Endothelial cell of umbilical vein (primary cell): Measurements from ENCODE around the gene LGALS1. TPM values are rescaled to one million over a fixed set of nuclear protein-coding genes. Genes with fewer than 3 reads are reported as not detected.

Source experiments
- BruUV-seq: library from RNA; stranded (reverse); fragments of 400-500 nt; replicated peaks from 2 replicates; lab custom pipeline; 2021; lab: Mats Ljungman, UMichigan
- CTCF ChIA-PET: fragments of 300-600, 350-600 bp; sonication (Branson Sonifier 250); formaldehyde crosslinking; loops from one replicate; lab custom pipeline; 2021; ENCODE audit warnings: antibody characterized with exemption, inconsistent platforms; lab: Charles Lee
- POLR2A ChIA-PET: fragments of 300-600, 350-600 bp; sonication (Branson Sonifier 250); formaldehyde crosslinking; loops from one replicate; lab custom pipeline; 2021; ENCODE audit warnings: antibody characterized with exemption, inconsistent platforms; lab: Charles Lee
- DNase-seq: peaks from one replicate; pipeline ENCODE4 v3.0.0-alpha.2; 2011; ENCODE audit warnings: low read depth, low spot score
- FAIRE-seq: peaks from 2 replicates; lab custom pipeline; 2011; peaks lifted over from hg19 to GRCh38; lab: Jason Lieb, UNC
- H2AFZ ChIP-seq: 2 replicates; pipeline ENCODE4 v1.6.0; 2012; ENCODE audit warnings: low read depth, low read length, control low read depth, inconsistent platforms
- H3K27ac ChIP-seq: 2 replicates; pipeline ENCODE4 v1.5.1; 2011; ENCODE audit warnings: low read depth, mild to moderate bottlenecking, control low read depth, low read length, moderate library complexity; ENCODE audit not compliant: insufficient read depth
- H3K27me3 ChIP-seq, 2 experiments: 2 replicates each; pipeline versions ENCODE4 v1.6.0 to v1.6.1; 2011; ENCODE audit warnings: low read length in 2 of 2, mixed read lengths in 1 of 2; ENCODE audit not compliant: control insufficient read depth in 2 of 2, insufficient read depth in 2 of 2
- H3K36me3 ChIP-seq, 2 experiments: 2 replicates in 1 of 2; 3 replicates in 1 of 2; pipeline ENCODE4 v1.5.1; 2011; ENCODE audit warnings: low read length in 2 of 2, mild to moderate bottlenecking in 1 of 2, moderate library complexity in 1 of 2; ENCODE audit not compliant: control insufficient read depth in 2 of 2, insufficient read depth in 2 of 2; ENCODE audit errors: extremely low read depth in 1 of 2
- H3K4me1 ChIP-seq: 3 replicates; pipeline ENCODE4 v1.5.1; 2011; ENCODE audit warnings: mild to moderate bottlenecking, low read length; ENCODE audit not compliant: control insufficient read depth, insufficient read depth; ENCODE audit errors: extremely low read depth
- H3K4me2 ChIP-seq: 2 replicates; pipeline ENCODE4 v1.6.1; 2011; ENCODE audit warnings: low read length, control low read depth, mixed read lengths; ENCODE audit not compliant: insufficient read depth
- H3K4me3 ChIP-seq, 3 experiments: fragments of 200-600 bp in 1 of 3; sonication (generic), shearing (Covaris generic) in 1 of 3; replicated peaks in 1 of 3; 2 replicates each; pipeline ENCODE4 v1.5.1; 2011 to 2016; ENCODE audit warnings: control low read depth in 3 of 3, low read length in 3 of 3, mild to moderate bottlenecking in 2 of 3, inconsistent platforms in 1 of 3, low read depth in 1 of 3, moderate library complexity in 1 of 3; ENCODE audit not compliant: insufficient read depth in 1 of 3
- H3K79me2 ChIP-seq: 2 replicates; pipeline ENCODE4 v1.6.0; 2012; ENCODE audit warnings: low read length, inconsistent platforms; ENCODE audit not compliant: control insufficient read depth, insufficient read depth
- H3K9ac ChIP-seq: replicated peaks from 2 replicates; pipeline ENCODE3; 2011; ENCODE audit warnings: low read length, control low read depth; ENCODE audit not compliant: insufficient read depth; ENCODE audit errors: extremely low read depth
- H3K9me1 ChIP-seq: replicated peaks from 3 replicates; pipeline ENCODE4 v1.6.0; 2011; ENCODE audit warnings: mild to moderate bottlenecking, low read length; ENCODE audit not compliant: control insufficient read depth, insufficient read depth; ENCODE audit errors: extremely low read depth
- H3K9me3 ChIP-seq: replicated peaks from 2 replicates; pipeline ENCODE4 v1.5.1; 2012; ENCODE audit warnings: low read length, inconsistent platforms; ENCODE audit not compliant: control insufficient read depth, insufficient read depth
- H4K20me1 ChIP-seq: replicated peaks from 2 replicates; pipeline ENCODE3; 2011; ENCODE audit warnings: mild to moderate bottlenecking, low read length; ENCODE audit not compliant: control insufficient read depth, insufficient read depth; ENCODE audit errors: extremely low read depth
- EZH2 ChIP-seq: IDR thresholded peaks from 2 replicates; pipeline ENCODE4 v1.6.1; 2012; ENCODE audit warnings: borderline replicate concordance, low read depth, mild to moderate bottlenecking, moderate library complexity, low read length, inconsistent platforms; ENCODE audit not compliant: severe bottlenecking
- FOS ChIP-seq: IDR thresholded peaks from 2 replicates; pipeline ENCODE4 v1.6.1; 2011; ENCODE audit warnings: mild to moderate bottlenecking, low read length, moderate library complexity, borderline replicate concordance; ENCODE audit not compliant: insufficient read depth
- GATA2 ChIP-seq: IDR thresholded peaks from 2 replicates; pipeline ENCODE4 v1.7.0; 2011; ENCODE audit warnings: low read depth, mild to moderate bottlenecking, moderate library complexity, mixed read lengths, low read length; ENCODE audit not compliant: insufficient read length, insufficient read depth
- JUN ChIP-seq: IDR thresholded peaks from 2 replicates; pipeline ENCODE4 v1.6.1; 2011; ENCODE audit warnings: borderline replicate concordance, low read depth; ENCODE audit not compliant: insufficient read length, insufficient read depth
- MYC ChIP-seq: IDR thresholded peaks from one replicate; pipeline ENCODE4 v1.6.1; 2011; ENCODE audit warnings: mild to moderate bottlenecking, low read depth, low read length
- POLR2A ChIP-seq: IDR thresholded peaks from 2 replicates; pipeline ENCODE4 v1.6.1; 2012; ENCODE audit warnings: low read depth, mild to moderate bottlenecking, control low read depth, low read length
- POLR2AphosphoS5 ChIP-seq: IDR thresholded peaks from 2 replicates; pipeline ENCODE4 v1.6.1; 2012; ENCODE audit warnings: low read depth, mild to moderate bottlenecking, control low read depth, low read length, moderate library complexity; ENCODE audit not compliant: insufficient read depth
- dilution Hi-C: fragments of 300-500 bp; cut with MboI; formaldehyde crosslinking; loops from one replicate; pipeline ENCODE4 v1.15.0; 2019; ENCODE audit warnings: low sequenced_read_pairs; ENCODE audit not compliant: extremely low pct_ligation_motif_present
- intact Hi-C: fragments of 100-400 bp; cut with micrococcal nuclease; formaldehyde crosslinking; loops from one replicate; pipeline ENCODE4 v1.10.0; 2022
- polyA plus RNA-seq, 4 experiments: library from polyadenylated mRNA; depleted of rRNA in 3 of 4; stranded (reverse) in 3 of 4; unstranded in 1 of 4; fragments of >200 nt; gene quantifications; 2 replicates each; pipeline versions ENCODE4 v1.2.1 to v1.2.3, GENCODE V29; 2011 to 2012; ENCODE audit warnings: missing spikeins in 1 of 4
- total RNA-seq: library from RNA; stranded (reverse); gene quantifications from 2 replicates; pipeline ENCODE4 v1.2.3, GENCODE V29; 2021
- TF ChIP-seq, protein P1 (sequence below), 2 donors: IDR thresholded peaks; 1 replicate in 1 of 2; 2 replicates in 1 of 2; pipeline ENCODE4 v1.5.1; 2011; ENCODE audit warnings: low read length in 2 of 2, mild to moderate bottlenecking in 2 of 2, moderate library complexity in 2 of 2, control low read depth in 1 of 2, inconsistent platforms in 1 of 2, low read depth in 1 of 2; ENCODE audit not compliant: insufficient read depth in 1 of 2; ENCODE audit errors: extremely low read depth in 1 of 2
- TF ChIP-seq, protein P2 (sequence below): IDR thresholded peaks from 2 replicates; pipeline ENCODE4 v1.6.1; 2011; ENCODE audit not compliant: insufficient read depth, insufficient read length

The LGALS1 gene
- total and polyA plus RNA-seq, 2 donors (not counting 3 experiments of a cell fraction or from before 2014, with no cell fraction given) = 2,698 to 13,642 TPM

DNA sequence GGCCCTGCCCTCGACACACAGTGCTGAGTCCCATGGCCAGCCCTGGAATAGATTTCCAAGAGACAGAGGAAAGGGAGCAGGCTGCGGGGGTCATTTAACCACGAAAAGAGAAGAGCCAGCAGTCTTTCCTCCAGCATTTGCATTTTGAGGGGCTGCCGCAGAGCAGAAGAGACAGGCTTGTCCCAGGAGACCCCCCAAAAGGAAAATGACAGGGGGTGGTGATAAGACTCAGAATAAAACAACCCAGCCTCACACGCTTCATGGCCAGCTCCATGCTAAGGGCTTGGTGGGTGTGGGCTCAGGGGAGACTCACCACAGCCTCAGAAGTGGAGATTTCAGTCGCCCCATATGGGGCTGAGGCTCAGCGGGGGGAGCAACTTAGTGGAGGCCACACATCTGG is 38.3 kb downstream of the LGALS1 start:
- TF ChIP-seq EZH2 = no peak
- no peak for TF ChIP-seq JUN
- TF ChIP-seq GATA2 = no peak
- TF ChIP-seq FOS = no peak
- TF ChIP-seq, protein P1, sequence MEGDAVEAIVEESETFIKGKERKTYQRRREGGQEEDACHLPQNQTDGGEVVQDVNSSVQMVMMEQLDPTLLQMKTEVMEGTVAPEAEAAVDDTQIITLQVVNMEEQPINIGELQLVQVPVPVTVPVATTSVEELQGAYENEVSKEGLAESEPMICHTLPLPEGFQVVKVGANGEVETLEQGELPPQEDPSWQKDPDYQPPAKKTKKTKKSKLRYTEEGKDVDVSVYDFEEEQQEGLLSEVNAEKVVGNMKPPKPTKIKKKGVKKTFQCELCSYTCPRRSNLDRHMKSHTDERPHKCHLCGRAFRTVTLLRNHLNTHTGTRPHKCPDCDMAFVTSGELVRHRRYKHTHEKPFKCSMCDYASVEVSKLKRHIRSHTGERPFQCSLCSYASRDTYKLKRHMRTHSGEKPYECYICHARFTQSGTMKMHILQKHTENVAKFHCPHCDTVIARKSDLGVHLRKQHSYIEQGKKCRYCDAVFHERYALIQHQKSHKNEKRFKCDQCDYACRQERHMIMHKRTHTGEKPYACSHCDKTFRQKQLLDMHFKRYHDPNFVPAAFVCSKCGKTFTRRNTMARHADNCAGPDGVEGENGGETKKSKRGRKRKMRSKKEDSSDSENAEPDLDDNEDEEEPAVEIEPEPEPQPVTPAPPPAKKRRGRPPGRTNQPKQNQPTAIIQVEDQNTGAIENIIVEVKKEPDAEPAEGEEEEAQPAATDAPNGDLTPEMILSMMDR (IDR thresholded peaks at IDR 0.05; ENCODE audit: extremely low read depth in 1 of 2, insufficient read depth in 1 of 2, low read depth in 1 of 2, low read length in 2 of 2) = no peak
- no peak for TF ChIP-seq MYC
- no peak for TF ChIP-seq POLR2AphosphoS5
- no peak for TF ChIP-seq POLR2A
- TF ChIP-seq, protein P2, sequence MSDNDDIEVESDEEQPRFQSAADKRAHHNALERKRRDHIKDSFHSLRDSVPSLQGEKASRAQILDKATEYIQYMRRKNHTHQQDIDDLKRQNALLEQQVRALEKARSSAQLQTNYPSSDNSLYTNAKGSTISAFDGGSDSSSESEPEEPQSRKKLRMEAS = no peak
- H4K20me1 ChIP-seq = no peaks in the 10 kb centered on the region
- H3K27me3 ChIP-seq = no peaks in the 10 kb centered on the region
- no peak overlapping the region for H3K27ac ChIP-seq
- ChIA-PET POLR2A (no interaction called here), CTCF (interaction anchor here (1.9 kb wide), 1 partner anchor 71 kb away, joined by 5 read pairs; no protein-coding TSS in a partner anchor)
- no peak overlapping the region for H2AFZ ChIP-seq
- dilution Hi-C loops (no loop called here), intact Hi-C loops (no loop called here)
- no peaks in the 10 kb centered on the region for H3K4me1 ChIP-seq
- DNase-seq (no peak), FAIRE-seq (no peak)
- H3K79me2 ChIP-seq = no peaks in the 10 kb centered on the region
- H3K4me3 ChIP-seq = no peak overlapping the region
- no peaks in the 10 kb centered on the region for H3K9me1 ChIP-seq
- no peak overlapping the region for H3K4me2 ChIP-seq
- H3K9me3 ChIP-seq = no peaks in the 10 kb centered on the region
- no peaks in the 10 kb centered on the region for H3K36me3 ChIP-seq
- no TSS peak for BruUV-seq
- H3K9ac ChIP-seq = no peak overlapping the region
